Thymus (tissue), 11 donors: ENCODE measurements around the gene PRUNE2. TPM values are rescaled to one million over a fixed set of nuclear protein-coding genes. Genes with fewer than 3 reads are reported as not detected.
"Not testable (repeated sequence)": the region's sequence is repeated elsewhere in the genome, so short reads cannot be mapped to it uniquely, and the experiment has no call there.

Source experiments
- DNase-seq, 9 donors: peaks; one replicate each; pipeline ENCODE4 v3.0.0-alpha.2; 2013; ENCODE audit warnings: low spot score in 9 of 9, low read depth in 6 of 9, missing footprints in 1 of 9
- H3K27ac ChIP-seq, 2 donors: one replicate each; pipeline ENCODE4 v1.5.1; 2013; ENCODE audit warnings: control low read depth in 1 of 2, low read depth in 1 of 2, low read length in 1 of 2, mild to moderate bottlenecking in 1 of 2, moderate library complexity in 1 of 2
- H3K27me3 ChIP-seq, 2 donors: one replicate each; pipeline ENCODE4 v1.5.1; 2013; ENCODE audit warnings: low read length in 1 of 2; ENCODE audit not compliant: control insufficient read depth in 2 of 2, insufficient read depth in 1 of 2
- H3K36me3 ChIP-seq, 2 donors: one replicate each; pipeline ENCODE4 v1.5.1; 2013; ENCODE audit warnings: low read length in 1 of 2, mild to moderate bottlenecking in 1 of 2, moderate library complexity in 1 of 2; ENCODE audit not compliant: control insufficient read depth in 2 of 2, insufficient read depth in 2 of 2
- H3K4me1 ChIP-seq, 2 donors: one replicate each; pipeline ENCODE4 v1.5.1; 2013; ENCODE audit warnings: low read length in 2 of 2; ENCODE audit not compliant: control insufficient read depth in 2 of 2, insufficient read depth in 2 of 2
- H3K4me3 ChIP-seq, 2 donors: one replicate each; pipeline ENCODE4 v1.5.1; 2013; ENCODE audit warnings: low read length in 2 of 2, control low read depth in 1 of 2, mild to moderate bottlenecking in 1 of 2
- H3K9me3 ChIP-seq, 2 donors: one replicate each; pipeline ENCODE4 v1.5.1; 2013; ENCODE audit warnings: low read length in 1 of 2, mild to moderate bottlenecking in 1 of 2; ENCODE audit not compliant: control insufficient read depth in 2 of 2, insufficient read depth in 1 of 2
- WGBS: extraction: QIAGEN DNeasy Blood & Tissue Kit; methylation state at CpG from one replicate; pipeline ENCODE4 v1.1.7; 2013; 5-methylcytosine and 5-hydroxymethylcytosine counted together
- polyA plus RNA-seq: library from polyadenylated mRNA; stranded (reverse); fragments of 200-250 nt; gene quantifications from one replicate; pipeline ENCODE4 v1.2.3, GENCODE V29; 2013
- total RNA-seq: library from RNA; stranded (reverse); fragments of 120-200 nt; gene quantifications from one replicate; pipeline ENCODE4 v1.2.4, GENCODE V29; 2013
- donor health status: healthy.

PRUNE2 gene
- total and polyA plus RNA-seq, 2 donors: 2.0 to 3.4 TPM

GRCh38 chr9:76603931-76604570 is 301.9 kb downstream of the PRUNE2 start:
- Histone ChIP-seq H3K27ac (no peak overlapping the region), H3K9me3 (no peaks in the 10 kb centered on the region), H3K27me3 (no peaks in the 10 kb centered on the region), H3K4me3 (no peak overlapping the region), H3K36me3 (no peaks in the 10 kb centered on the region), H3K4me1 (no peaks in the 10 kb centered on the region)
- DNase-seq: no peak
- 98% methylated on average over 3 of the region's 3 CpGs for WGBS

- Histone ChIP-seq H3K4me1 (no peaks in the 10 kb centered on the region), H3K27ac (no peak overlapping the region), H3K9me3 (no peaks in the 10 kb centered on the region), H3K27me3 (no peaks in the 10 kb centered on the region), H3K36me3 (no peaks in the 10 kb centered on the region), H3K4me3 (no peak overlapping the region)
- no peak for DNase-seq
Observed at GRCh38 chr9:76603448-76603895, 302.4 kb downstream of the PRUNE2 start.

DNA sequence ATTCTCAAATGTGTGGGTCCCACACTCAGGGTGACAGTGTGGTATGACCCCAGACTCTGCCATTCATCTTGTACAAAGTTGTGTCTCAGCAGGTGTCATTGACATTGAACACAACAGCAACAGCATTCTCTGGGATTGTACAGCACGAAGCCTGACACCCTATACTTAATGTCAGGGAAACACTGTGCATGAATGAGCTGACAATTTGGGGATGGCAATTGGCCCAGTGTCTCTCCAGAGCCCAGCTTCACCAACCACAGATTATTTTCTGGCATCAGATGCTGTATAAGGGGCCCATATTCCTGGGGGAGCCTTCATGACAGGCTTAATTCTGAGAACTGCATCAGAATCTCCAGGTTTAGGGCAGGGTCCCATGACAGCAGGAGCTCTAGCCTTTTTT is 303.7 kb downstream of the PRUNE2 start:
- Histone ChIP-seq H3K4me1 (no peaks in the 10 kb centered on the region), H3K27me3 (no peaks in the 10 kb centered on the region), H3K27ac (no peak overlapping the region), H3K36me3 (no peaks in the 10 kb centered on the region), H3K4me3 (no peak overlapping the region), H3K9me3 (no peaks in the 10 kb centered on the region)
- DNase-seq: no peak
- 88% methylated on average over 1 of the region's 1 CpG for WGBS

- Histone ChIP-seq H3K36me3 (no peaks in the 10 kb centered on the region), H3K4me3 (no peak overlapping the region), H3K9me3 (no peaks in the 10 kb centered on the region), H3K27ac (no peak overlapping the region), H3K4me1 (no peaks in the 10 kb centered on the region), H3K27me3 (no peaks in the 10 kb centered on the region)
- 89% methylated on average over 2 of the region's 2 CpGs for whole genome bisulfite sequencing
- DNase-seq: no peak
Observed at GRCh38 chr9:76600007-76600615, 305.8 kb downstream of the PRUNE2 start.

DNA sequence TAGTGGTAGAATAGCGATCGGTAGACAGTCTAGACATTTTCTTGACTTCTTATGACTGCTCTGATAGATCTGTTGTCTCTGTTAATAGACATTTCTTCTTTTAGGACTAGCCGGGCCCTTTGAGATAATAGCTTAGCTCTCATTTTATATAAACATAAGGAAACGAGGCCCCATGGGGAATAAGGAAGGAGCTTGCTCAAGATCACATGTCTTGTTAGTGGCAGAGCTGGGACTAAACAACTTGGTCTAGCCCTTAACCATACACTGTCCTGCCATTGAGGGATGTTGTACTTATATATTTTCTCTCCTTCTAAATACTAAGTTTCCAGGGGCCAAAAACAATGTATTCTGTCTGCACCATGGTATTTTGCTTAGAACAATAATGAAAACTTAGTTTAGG is 306.9 kb downstream of the PRUNE2 start:
- Histone ChIP-seq H3K4me1 (no peaks in the 10 kb centered on the region), H3K36me3 (no peaks in the 10 kb centered on the region), H3K27me3 (no peaks in the 10 kb centered on the region), H3K9me3 (no peaks in the 10 kb centered on the region), H3K4me3 (no peak overlapping the region), H3K27ac (no peak overlapping the region)
- DNase-seq: no peak
- 95% methylated on average over 4 of the region's 4 CpGs for WGBS

DNA sequence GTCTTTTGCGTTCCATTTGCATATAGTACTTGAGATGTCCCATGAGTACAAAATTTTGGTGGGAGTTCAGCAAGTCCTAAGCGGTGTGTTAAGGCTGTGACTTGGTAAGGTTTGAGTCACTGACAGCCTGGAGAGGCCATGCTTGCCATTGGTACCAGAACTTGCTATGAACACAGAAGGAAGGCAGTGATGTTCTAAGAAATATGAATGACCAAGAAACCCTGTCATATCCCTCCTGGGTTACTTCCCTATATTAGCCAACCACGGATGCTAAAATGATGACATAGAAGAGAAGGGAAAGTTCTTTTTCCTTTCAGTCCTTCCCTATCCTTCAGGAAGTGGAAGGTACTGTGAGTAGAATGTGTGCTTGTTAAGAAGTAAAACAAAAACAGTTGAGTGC is 310.3 kb downstream of the PRUNE2 start:
- no peaks in the 10 kb centered on the region for H3K9me3 ChIP-seq
- no peaks in the 10 kb centered on the region for H3K27me3 ChIP-seq
- 72% methylated on average over 3 of the region's 3 CpGs for WGBS
- H3K36me3 ChIP-seq: no peaks in the 10 kb centered on the region
- no peaks in the 10 kb centered on the region for H3K4me1 ChIP-seq
- no peak overlapping the region for H3K4me3 ChIP-seq
- H3K27ac ChIP-seq: no peak overlapping the region
- no peak for DNase-seq

DNA sequence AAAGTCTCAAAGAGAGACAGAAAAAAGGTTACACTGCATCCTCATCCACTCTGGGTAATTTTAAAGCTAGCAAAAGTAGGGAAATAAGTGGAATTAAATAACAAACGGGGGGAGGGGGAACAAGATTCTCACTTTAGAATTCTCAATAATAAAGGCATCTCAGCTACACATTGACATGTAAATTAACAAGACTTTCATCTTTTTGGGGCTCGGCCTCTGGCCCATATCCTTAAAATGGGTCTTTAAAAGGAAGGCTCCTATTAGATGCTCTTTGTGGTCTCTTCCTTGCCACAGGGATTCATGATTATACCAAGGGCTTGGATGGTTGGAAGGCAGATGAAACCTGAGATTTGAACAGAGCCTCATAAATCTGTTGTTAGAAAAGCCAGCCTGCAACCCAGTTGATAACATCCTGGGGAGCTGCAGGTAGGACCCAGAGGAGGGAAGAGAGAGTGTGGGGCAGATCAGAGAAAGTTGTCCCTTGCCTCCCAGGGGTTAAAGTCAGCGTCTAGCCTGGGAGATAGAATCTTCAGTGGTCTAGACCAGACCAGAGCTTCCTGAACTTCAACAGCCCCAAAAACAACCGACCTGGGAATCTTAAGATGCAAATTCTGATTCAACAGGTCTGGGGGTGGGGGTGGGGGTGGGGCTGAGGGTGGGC is 311.0 kb downstream of the PRUNE2 start:
- Histone ChIP-seq H3K27ac (no peak overlapping the region), H3K4me1 (no peaks in the 10 kb centered on the region), H3K36me3 (no peaks in the 10 kb centered on the region), H3K27me3 (no peaks in the 10 kb centered on the region), H3K4me3 (no peak overlapping the region), H3K9me3 (no peaks in the 10 kb centered on the region)
- no peak for DNase-seq
- 50% methylated on average over 4 of the region's 4 CpGs for whole genome bisulfite sequencing

GRCh38 chr9:76593961-76594735 is 311.8 kb downstream of the PRUNE2 start:
- WGBS: 79% methylated on average over 4 of the region's 4 CpGs
- H3K36me3 ChIP-seq, DNase-seq, H3K4me1 ChIP-seq, H3K27ac ChIP-seq, H3K4me3 ChIP-seq, H3K27me3 ChIP-seq, H3K9me3 ChIP-seq: not testable (repeated sequence)

GRCh38 chr9:76592974-76593347 is 313.0 kb downstream of the PRUNE2 start:
- H3K9me3 ChIP-seq: no peaks in the 10 kb centered on the region
- 59% methylated on average over 2 of the region's 2 CpGs for WGBS
- no peak overlapping the region for H3K4me3 ChIP-seq
- no peak for DNase-seq
- H3K27ac ChIP-seq: no peak overlapping the region
- H3K36me3 ChIP-seq: no peaks in the 10 kb centered on the region
- H3K27me3 ChIP-seq: no peaks in the 10 kb centered on the region
- no peaks in the 10 kb centered on the region for H3K4me1 ChIP-seq
